NCI-H2196 (cell line): Measurements from ENCODE around the gene C2orf76.

ENCODE experiments used
- DNase-seq: peaks from one replicate; lab custom pipeline; 2025; ENCODE audit not compliant: unreplicated experiment; lab: John Stamatoyannopoulos, UW

Gene C2orf76

DNA sequence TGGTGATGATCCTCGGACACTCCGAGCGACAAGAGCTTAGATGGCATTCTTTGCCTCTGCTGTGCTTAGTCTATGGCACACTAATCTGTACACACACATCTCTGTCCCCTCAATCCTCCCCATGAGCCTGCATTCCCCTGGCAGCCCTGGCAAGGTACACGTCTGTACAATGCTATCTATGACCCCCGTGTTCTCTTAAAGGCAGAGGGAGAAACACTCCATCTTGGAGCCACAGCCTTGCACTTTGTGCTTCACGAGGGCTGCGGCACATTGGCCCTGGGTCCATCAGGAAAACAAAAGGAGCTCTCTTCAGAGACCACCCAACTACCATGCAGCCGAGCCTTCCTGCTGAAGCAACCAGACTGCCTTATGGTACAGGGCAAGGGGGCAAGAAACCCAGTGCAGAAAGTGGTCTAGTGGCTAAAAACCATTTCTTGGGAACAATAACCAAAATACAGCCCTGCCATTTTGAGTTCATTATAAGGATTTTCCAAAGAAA is 100.5 kb downstream of the C2orf76 start:
- DNase-seq, result no peak

- no peak for DNase-seq
Measured at GRCh38 chr2:119265693-119266066, 101.0 kb downstream of the C2orf76 start.

GRCh38 chr2:119264781-119265692 is 101.6 kb downstream of the C2orf76 start:
- DNase-seq, result peak; percentile 62

GRCh38 chr2:119263656-119264055 is 103.0 kb downstream of the C2orf76 start:
- DNase-seq, result no peak

DNA sequence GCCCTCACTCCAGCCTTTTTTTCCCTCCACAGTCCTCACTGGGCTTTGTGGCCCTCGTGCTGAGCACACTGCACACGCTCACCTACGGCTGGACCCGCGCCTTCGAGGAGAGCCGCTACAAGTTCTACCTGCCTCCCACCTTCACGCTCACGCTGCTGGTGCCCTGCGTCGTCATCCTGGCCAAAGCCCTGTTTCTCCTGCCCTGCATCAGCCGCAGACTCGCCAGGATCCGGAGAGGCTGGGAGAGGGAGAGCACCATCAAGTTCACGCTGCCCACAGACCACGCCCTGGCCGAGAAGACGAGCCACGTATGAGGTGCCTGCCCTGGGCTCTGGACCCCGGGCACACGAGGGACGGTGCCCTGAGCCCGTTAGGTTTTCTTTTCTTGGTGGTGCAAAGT is 103.6 kb downstream of the C2orf76 start:
- DNase-seq, result no peak

- DNase-seq, result no peak
Measured at GRCh38 chr2:119261493-119262225, 105.0 kb downstream of the C2orf76 start.

DNA sequence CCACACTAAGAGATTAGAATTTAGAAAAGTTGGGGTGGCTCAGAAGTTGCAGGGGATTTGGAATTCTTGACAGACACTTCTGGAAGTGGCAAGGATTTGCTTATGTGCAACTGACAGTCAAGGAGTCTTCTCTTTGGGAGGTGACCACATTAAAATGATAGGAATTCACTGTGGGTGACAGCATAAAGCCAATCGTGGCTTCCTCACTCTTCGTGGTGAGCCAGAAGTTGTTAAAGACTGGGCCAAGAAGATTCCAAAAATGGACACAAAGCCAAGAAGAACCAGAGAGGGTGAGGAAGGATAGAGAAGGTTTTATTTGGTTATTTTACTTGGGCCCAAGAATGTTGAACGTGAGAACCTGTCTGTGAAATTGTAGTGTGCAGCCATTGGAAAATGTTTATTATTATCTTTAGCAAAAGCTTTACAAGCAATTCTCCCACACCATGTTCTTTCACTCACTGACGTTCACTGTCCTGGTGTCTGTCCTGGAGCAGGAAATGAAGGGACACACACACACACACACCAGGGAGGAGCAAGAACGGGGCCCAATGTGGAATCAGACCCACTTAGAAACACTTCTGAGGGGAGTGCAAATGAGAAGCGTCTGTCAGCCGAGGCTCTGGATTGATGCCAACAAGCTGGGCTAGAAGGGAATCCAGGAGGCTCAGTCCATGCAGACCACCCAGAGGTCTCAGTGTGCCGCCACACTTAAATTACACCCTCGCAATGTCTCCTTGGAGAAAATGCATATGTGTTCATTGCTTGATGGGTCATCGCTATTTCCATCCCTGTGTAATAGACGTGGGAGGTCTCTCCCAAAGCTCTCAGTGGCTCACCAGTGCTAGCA is 105.8 kb downstream of the C2orf76 start:
- no peak for DNase-seq

GRCh38 chr2:119259296-119259860 is 107.3 kb downstream of the C2orf76 start:
- DNase-seq, result no peak

- no peak for DNase-seq
Measured at GRCh38 chr2:119257198-119257597, 109.4 kb downstream of the C2orf76 start.

DNA sequence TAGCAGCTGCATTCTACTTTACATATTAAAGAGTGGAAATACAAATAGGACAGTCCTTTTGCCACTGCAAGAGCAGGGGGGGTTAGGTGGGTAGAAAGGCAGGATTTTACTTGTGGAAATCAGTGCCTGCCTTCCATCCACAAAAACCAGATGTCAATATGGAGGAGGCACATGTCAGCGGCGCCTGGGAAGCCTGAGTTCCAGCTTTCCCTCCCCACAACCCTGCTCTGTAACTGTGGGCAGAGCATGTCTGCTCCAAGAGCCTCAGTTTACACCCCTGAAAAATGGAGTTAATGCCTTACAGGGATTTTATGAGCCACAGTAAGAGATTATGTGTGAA is 110.1 kb downstream of the C2orf76 start:
- no peak for DNase-seq

DNA sequence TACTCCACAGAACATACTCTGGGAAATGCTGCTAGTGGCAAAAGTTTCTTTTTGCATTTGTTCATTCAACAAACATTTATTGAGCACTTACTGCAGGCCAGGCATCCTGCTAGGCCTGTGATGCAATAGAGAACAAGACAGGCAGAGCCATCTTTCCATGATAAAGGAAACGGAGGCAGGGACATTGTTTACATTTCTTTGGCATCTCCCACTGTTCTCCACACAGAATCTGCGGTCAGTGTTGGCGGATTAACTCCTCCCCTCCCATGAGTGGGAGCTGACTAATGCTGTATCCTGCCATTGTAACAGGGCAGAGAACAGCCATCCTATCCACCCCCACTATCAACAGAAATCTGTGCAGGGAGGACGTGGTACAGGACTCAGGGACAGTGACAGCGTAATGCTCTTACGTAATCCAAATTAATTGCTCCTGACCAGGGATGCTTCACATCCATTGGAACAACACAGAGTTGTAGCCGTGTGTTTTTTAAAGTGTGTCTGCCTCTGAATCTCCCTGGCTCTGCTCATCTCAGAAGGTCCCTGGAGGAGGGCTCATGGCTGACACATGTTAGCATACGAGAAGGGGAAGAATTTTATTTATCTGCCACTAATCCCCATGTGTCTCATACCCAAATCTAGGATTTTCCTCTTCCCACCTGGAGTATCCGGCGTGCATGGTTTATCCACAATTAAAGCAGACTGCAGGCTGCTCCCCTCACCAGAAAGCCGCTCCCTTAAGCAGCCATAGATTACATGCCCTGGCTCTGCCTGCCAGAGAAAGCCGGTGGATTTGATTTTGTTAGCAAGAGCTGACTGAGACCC is 110.7 kb downstream of the C2orf76 start:
- no peak for DNase-seq

- DNase-seq, result no peak
Measured at GRCh38 chr2:119254601-119255080, 112.0 kb downstream of the C2orf76 start.

DNA sequence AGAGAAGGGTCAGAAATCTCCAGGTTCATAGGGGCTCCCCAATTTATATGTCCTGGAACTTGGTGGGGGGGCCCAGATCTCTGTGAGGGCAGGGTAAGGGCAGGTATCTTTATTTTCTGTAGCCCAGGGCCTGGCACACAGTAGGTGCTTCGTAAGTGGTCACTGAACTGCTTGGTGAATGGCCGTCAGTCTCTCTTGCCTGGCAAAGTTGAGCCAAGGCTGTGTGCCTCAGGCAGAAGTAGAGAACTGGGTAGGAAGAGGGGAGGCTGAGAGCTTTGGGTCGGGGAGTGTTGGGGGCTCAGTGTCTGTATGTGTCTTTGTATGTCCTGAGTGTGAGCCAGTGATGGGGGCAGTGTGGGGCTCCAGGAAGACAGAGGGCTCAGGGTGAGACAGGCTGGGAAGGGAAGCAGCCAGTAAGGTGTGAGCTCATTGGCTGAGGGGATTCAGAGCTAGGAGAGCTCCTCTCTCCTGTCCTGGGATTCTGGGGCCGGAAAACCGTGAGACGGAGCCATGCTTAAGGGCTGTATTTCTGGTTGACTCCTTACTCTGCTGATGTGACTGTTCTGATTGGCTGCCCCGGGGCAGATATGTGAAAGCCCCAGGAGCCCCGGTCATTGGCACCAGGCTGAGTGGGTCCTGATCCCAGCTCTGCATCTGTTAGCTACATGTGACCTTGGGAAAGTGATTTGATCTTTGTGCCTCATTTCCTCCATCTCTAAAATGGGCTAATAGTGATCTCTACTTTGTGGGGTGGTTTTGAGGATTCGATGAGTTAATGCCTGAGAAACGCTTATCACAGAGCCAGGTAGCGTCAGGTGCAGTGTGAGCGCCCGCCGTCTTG is 112.7 kb downstream of the C2orf76 start:
- no peak for DNase-seq

GRCh38 chr2:119253114-119253702 is 113.4 kb downstream of the C2orf76 start:
- no peak for DNase-seq
